ENCODE data around the gene GRID2. TPM values are rescaled to one million over a fixed set of nuclear protein-coding genes. Genes with fewer than 3 reads are reported as not detected.

The GRID2 gene
- total and polyA plus RNA-seq, 9 of the 15 experiments (the other 6 are each of a cell fraction or from before 2014, with no cell fraction given) = 0.04 TPM; not detected in 7

- Histone ChIP-seq H4K20me1 (replicated peaks; ENCODE audit: control insufficient read depth, insufficient read depth, low read length) (no peaks in the 10 kb centered on the region), H2AFZ (ENCODE audit: low read depth, low read length) (no peak overlapping the region), H3K36me3 (ENCODE audit: control insufficient read depth, insufficient read depth, low read length) (no peaks in the 10 kb centered on the region), H3K9ac (ENCODE audit: insufficient read depth in 1 of 2, low read depth in 2 of 2, low read length in 2 of 2) (no peak overlapping the region), H3K4me2 (ENCODE audit: insufficient read depth, low read length) (no peak overlapping the region), H3K27ac (ENCODE audit: extremely low read depth, low read depth, low read length) (no peak overlapping the region), H3K9me3 (replicated peaks; ENCODE audit: control insufficient read depth, insufficient read depth, low read depth, low read length) (no peaks in the 10 kb centered on the region), H3K4me1 (replicated peaks in 1 of 2; ENCODE audit: control insufficient read depth in 2 of 2, insufficient read depth in 2 of 2, low read length in 2 of 2) (no peaks in the 10 kb centered on the region), H3K79me2 (ENCODE audit: control insufficient read depth, insufficient read depth, low read length) (no peaks in the 10 kb centered on the region), H3K27me3 (ENCODE audit: control insufficient read depth in 2 of 2, insufficient read depth in 2 of 2, low read length in 2 of 2) (no peaks in the 10 kb centered on the region), H3K9me1 (ENCODE audit: control insufficient read depth, insufficient read depth, low read length) (no peaks in the 10 kb centered on the region), H3K4me3 (no peak overlapping the region)
- POLR2A ChIA-PET = no interaction called here
- TF ChIP-seq RBM25 (IDR thresholded peaks at IDR 0.05; ENCODE audit: low read depth, low read length, severe bottlenecking) (no peak), MLLT1 (IDR thresholded peaks at IDR 0.05) (no peak), MAFF (IDR thresholded peaks at IDR 0.05; ENCODE audit: low read length) (no peak), ZNF12 (CRISPR knock-in tag; IDR thresholded peaks at IDR 0.05) (no peak), MCM3 (IDR thresholded peaks at IDR 0.05) (no peak)
- ATAC-seq = no peak
- no TSS peak for BruUV-seq (replicated peaks)
- in situ Hi-C loops (cut with MboI) (no loop called here), intact Hi-C loops (cut with micrococcal nuclease) (no loop called here)
- DNase-seq (ENCODE audit: extremely low read depth in 1 of 4, low spot score in 3 of 4) = no peak
- CTCF ChIA-PET (ENCODE audit: low intra/inter-chr PET ratio) = no interaction called here
- whole genome bisulfite sequencing (ENCODE audit: insufficient coverage, low coverage, missing lambda C conversion rate) = 0% methylated on average over 1 of the region's 1 CpG
- no peak for FAIRE-seq
Measured at GRCh38 chr4:93144644-93145043, 840.9 kb downstream of the GRID2 start.
